Measurements from ENCODE around the gene CEP78. TPM values are rescaled to one million over a fixed set of nuclear protein-coding genes. Genes with fewer than 3 reads are reported as not detected.

CEP78 gene
- total RNA-seq, 1 donor from 2014 or later, result 21.5 TPM

DNA sequence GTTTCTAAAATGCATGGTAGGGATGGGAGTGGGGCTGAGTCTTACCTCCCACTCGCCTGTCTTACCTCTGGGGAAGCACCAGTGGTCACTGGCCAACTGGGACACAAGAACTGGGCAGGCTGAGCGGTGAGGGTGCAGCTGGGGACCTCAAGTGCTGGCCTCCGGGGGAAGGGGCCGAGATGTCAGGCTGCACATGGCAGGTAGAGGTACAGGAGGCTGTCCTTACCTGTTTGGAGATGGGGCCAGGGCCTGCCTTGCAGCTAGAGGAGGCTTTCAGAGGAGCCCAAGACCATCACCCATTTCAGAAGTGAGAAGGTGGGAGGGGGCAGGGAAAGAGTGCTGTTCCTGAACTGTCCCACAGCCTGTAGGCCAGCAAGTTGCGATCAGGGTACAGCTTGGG lies 75.2 kb downstream of the CEP78 start:
- peaks cover 7% of the 10 kb centered on the region for H3K36me3 ChIP-seq (ENCODE audit: insufficient read depth, low read length)
- DNase-seq (ENCODE audit: low read depth), result no peak
- no peaks in the 10 kb centered on the region for H3K9me3 ChIP-seq (ENCODE audit: insufficient read depth, low read depth, low read length)
- no peaks in the 10 kb centered on the region for H4K20me1 ChIP-seq (ENCODE audit: insufficient read depth, low read length)
- H3K4me3 ChIP-seq (ENCODE audit: insufficient read depth, low read depth, low read length), result no peak overlapping the region
- H3K4me2 ChIP-seq (ENCODE audit: low read length), result no peak overlapping the region
- Mint-ChIP-seq H3K9me3 (ENCODE audit: unreplicated experiment) (no peaks in the 10 kb centered on the region), H3K4me1 (ENCODE audit: low read depth, unreplicated experiment) (peaks cover 14% of the 10 kb centered on the region), H3K27me3 (ENCODE audit: low read depth, unreplicated experiment) (no peaks in the 10 kb centered on the region), H3K27ac (ENCODE audit: unreplicated experiment) (no peak overlapping the region), H3K4me3 (ENCODE audit: unreplicated experiment) (no peak overlapping the region), H3K36me3 (ENCODE audit: low read depth, unreplicated experiment) (peaks cover 31% of the 10 kb centered on the region)
- no peak overlapping the region for H3K9ac ChIP-seq (ENCODE audit: low read length)
- no peak overlapping the region for H3K27ac ChIP-seq (ENCODE audit: low read depth, low read length)
- H3K79me2 ChIP-seq (ENCODE audit: insufficient read depth, low read length), result no peaks in the 10 kb centered on the region
- H3K4me1 ChIP-seq (ENCODE audit: insufficient read depth, low read length), result no peaks in the 10 kb centered on the region
- no peak for TF ChIP-seq EZH2 (IDR thresholded peaks at IDR 0.05; ENCODE audit: insufficient read depth, low read length)
- TF ChIP-seq, protein P1, sequence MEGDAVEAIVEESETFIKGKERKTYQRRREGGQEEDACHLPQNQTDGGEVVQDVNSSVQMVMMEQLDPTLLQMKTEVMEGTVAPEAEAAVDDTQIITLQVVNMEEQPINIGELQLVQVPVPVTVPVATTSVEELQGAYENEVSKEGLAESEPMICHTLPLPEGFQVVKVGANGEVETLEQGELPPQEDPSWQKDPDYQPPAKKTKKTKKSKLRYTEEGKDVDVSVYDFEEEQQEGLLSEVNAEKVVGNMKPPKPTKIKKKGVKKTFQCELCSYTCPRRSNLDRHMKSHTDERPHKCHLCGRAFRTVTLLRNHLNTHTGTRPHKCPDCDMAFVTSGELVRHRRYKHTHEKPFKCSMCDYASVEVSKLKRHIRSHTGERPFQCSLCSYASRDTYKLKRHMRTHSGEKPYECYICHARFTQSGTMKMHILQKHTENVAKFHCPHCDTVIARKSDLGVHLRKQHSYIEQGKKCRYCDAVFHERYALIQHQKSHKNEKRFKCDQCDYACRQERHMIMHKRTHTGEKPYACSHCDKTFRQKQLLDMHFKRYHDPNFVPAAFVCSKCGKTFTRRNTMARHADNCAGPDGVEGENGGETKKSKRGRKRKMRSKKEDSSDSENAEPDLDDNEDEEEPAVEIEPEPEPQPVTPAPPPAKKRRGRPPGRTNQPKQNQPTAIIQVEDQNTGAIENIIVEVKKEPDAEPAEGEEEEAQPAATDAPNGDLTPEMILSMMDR (IDR thresholded peaks at IDR 0.05; ENCODE audit: insufficient read depth, low read depth, low read length), result no peak
- H3K27me3 ChIP-seq (ENCODE audit: insufficient read depth, low read length), result no peaks in the 10 kb centered on the region
- FAIRE-seq, result no peak
- no peak overlapping the region for H2AFZ ChIP-seq (ENCODE audit: low read depth, low read length)

DNA sequence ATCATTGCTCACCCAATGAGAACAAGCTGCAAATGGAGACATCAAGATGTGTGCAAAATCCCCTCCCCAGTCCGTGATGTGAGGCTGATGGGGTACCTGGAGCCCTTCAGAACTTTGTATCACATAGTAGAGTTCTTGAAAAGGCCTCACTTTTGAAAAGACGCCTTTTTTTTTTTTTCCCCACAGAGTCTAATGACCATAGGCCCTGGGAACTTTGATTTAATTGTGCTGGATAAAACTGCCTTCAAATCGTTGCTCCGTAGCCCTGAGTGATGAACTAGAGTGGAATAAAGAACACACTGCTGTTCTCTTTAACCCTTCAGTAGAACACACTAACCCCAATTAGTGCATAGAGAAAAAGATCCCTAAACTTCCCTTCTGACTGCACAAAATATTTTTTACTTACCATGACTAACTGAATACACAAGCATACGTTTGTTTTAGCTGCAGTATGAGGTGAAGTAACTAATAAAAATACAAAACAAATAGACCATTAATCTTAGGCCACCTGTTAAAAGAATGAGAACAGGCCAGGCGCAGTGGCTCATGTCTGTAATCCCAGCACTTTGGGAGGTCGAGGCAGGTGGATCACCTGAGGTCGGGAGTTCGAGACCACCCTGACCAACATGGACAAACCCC lies 76.1 kb downstream of the CEP78 start:
- Mint-ChIP-seq H3K9me3 (ENCODE audit: unreplicated experiment) (no peaks in the 10 kb centered on the region), H3K27ac (ENCODE audit: unreplicated experiment) (no peak overlapping the region), H3K4me3 (ENCODE audit: unreplicated experiment) (no peak overlapping the region), H3K36me3 (ENCODE audit: low read depth, unreplicated experiment) (peaks cover 25% of the 10 kb centered on the region), H3K27me3 (ENCODE audit: low read depth, unreplicated experiment) (peaks cover 2% of the 10 kb centered on the region), H3K4me1 (ENCODE audit: low read depth, unreplicated experiment) (peaks cover 14% of the 10 kb centered on the region)
- no peak for FAIRE-seq
- Histone ChIP-seq H3K36me3 (ENCODE audit: insufficient read depth, low read length) (no peaks in the 10 kb centered on the region), H3K4me2 (ENCODE audit: low read length) (no peak overlapping the region), H3K27ac (ENCODE audit: low read depth, low read length) (no peak overlapping the region), H3K4me1 (ENCODE audit: insufficient read depth, low read length) (no peaks in the 10 kb centered on the region), H3K4me3 (ENCODE audit: insufficient read depth, low read depth, low read length) (no peak overlapping the region), H3K27me3 (ENCODE audit: insufficient read depth, low read length) (no peaks in the 10 kb centered on the region), H3K9me3 (ENCODE audit: insufficient read depth, low read depth, low read length) (no peaks in the 10 kb centered on the region), H3K9ac (ENCODE audit: low read length) (no peak overlapping the region), H2AFZ (ENCODE audit: low read depth, low read length) (no peak overlapping the region), H4K20me1 (ENCODE audit: insufficient read depth, low read length) (no peaks in the 10 kb centered on the region), H3K79me2 (ENCODE audit: insufficient read depth, low read length) (no peaks in the 10 kb centered on the region)
- no peak for DNase-seq (ENCODE audit: low read depth)
- TF ChIP-seq, protein P1 (IDR thresholded peaks at IDR 0.05; ENCODE audit: insufficient read depth, low read depth, low read length), result no peak
- no peak for TF ChIP-seq EZH2 (IDR thresholded peaks at IDR 0.05; ENCODE audit: insufficient read depth, low read length)

DNA sequence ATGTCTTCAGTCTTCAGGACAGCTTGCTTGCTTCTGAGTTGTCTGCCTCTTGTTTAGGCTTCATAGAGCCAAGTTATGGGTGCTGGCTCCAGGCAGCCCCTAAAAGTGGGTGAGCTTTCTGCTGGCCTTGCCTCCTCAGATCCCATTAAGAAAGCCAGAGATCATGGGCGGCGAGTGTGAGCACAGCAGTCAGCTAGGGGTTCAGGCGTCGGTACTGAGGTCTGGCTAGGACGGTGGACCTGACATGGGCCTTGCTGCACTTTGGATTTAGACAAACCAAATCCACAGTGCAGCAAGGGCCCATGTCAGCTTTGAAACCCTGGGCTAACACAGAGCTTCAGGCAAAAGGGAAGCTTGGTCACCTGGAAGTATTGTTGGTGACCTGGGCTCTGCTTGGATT lies 78.7 kb downstream of the CEP78 start:
- peaks cover 32% of the 10 kb centered on the region for H3K36me3 Mint-ChIP-seq (ENCODE audit: low read depth, unreplicated experiment)
- Histone ChIP-seq H2AFZ (ENCODE audit: low read depth, low read length) (no peak overlapping the region), H3K9me3 (ENCODE audit: insufficient read depth, low read depth, low read length) (no peaks in the 10 kb centered on the region), H3K9ac (ENCODE audit: low read length) (no peak overlapping the region), H3K4me1 (ENCODE audit: insufficient read depth, low read length) (no peaks in the 10 kb centered on the region), H3K79me2 (ENCODE audit: insufficient read depth, low read length) (no peaks in the 10 kb centered on the region), H3K4me2 (ENCODE audit: low read length) (no peak overlapping the region), H3K4me3 (ENCODE audit: insufficient read depth, low read depth, low read length) (no peak overlapping the region), H3K27ac (ENCODE audit: low read depth, low read length) (no peak overlapping the region), H4K20me1 (ENCODE audit: insufficient read depth, low read length) (no peaks in the 10 kb centered on the region), H3K27me3 (ENCODE audit: insufficient read depth, low read length) (no peaks in the 10 kb centered on the region), H3K36me3 (ENCODE audit: insufficient read depth, low read length) (peaks cover 5% of the 10 kb centered on the region)
- DNase-seq (ENCODE audit: low read depth), result no peak
- TF ChIP-seq, protein P1 (IDR thresholded peaks at IDR 0.05; ENCODE audit: insufficient read depth, low read depth, low read length), result no peak
- TF ChIP-seq EZH2 (IDR thresholded peaks at IDR 0.05; ENCODE audit: insufficient read depth, low read length), result no peak
- no peaks in the 10 kb centered on the region for H3K9me3 Mint-ChIP-seq (ENCODE audit: unreplicated experiment)
- peak overlapping the region; percentile 0 for H3K4me3 Mint-ChIP-seq (ENCODE audit: unreplicated experiment)
- peaks cover 14% of the 10 kb centered on the region for H3K4me1 Mint-ChIP-seq (ENCODE audit: low read depth, unreplicated experiment)
- H3K27ac Mint-ChIP-seq (ENCODE audit: unreplicated experiment), result no peak overlapping the region
- FAIRE-seq, result no peak
- peaks cover 2% of the 10 kb centered on the region for H3K27me3 Mint-ChIP-seq (ENCODE audit: low read depth, unreplicated experiment)
